Body of pancreas (tissue), 4 donors: Measurements from ENCODE around the gene ZBTB4.

Source experiments
- POLR2A ChIP-seq, 3 donors: fragments of 450-650 bp; IDR thresholded peaks; one replicate each; pipeline ENCODE4 v1.6.1; 2016; ENCODE audit warnings: antibody characterized with exemption in 3 of 3, mild to moderate bottlenecking in 2 of 3
- TF ChIP-seq, protein P1 (sequence below), 7 experiments: fragments of 450-650 bp in 4 of 7; fragments of 200-600 bp in 3 of 7; sonication (generic) in 3 of 7; IDR thresholded peaks; one replicate each; pipeline ENCODE4 v1.5.1; 2016 to 2019; ENCODE audit warnings: antibody characterized with exemption in 7 of 7

DNA sequence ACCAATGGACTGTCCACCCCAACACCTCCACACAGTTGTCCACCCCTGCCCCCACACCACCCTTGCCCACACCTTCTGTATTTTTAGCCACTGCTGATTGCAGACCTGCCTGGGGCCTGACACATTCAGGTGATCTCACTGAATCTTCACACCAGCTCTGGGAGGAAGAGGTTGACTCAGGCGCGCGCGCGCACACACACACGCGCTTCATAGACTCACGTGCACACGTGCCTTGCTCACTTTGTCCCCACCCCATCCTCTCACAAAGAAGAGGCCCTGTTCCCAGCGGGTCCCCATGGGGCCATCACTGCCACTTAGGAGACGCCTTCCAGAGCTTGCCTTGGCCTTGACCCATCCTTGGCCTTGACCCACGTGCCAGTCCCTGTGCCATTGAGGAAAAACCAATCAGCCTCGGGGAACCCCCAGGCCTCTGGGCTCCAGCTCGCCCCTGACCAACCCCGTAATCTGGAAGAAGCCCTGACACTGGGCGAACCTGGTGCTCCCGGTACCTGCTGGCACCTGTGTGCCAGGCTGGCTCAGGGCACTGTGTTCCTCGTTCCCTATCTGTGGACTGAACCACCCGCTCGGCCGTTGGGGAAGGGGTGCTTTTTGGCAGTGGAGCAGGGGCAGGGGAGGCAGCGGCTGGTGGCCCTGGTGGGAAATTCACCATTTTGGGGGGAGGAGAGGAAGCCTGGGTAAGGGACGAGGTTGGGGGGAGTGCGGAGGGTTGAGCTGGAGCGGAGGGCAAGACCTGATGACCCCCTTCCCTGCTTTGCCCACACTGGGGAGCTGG is 68.6 kb downstream of the ZBTB4 start:
- TF ChIP-seq, protein P1, sequence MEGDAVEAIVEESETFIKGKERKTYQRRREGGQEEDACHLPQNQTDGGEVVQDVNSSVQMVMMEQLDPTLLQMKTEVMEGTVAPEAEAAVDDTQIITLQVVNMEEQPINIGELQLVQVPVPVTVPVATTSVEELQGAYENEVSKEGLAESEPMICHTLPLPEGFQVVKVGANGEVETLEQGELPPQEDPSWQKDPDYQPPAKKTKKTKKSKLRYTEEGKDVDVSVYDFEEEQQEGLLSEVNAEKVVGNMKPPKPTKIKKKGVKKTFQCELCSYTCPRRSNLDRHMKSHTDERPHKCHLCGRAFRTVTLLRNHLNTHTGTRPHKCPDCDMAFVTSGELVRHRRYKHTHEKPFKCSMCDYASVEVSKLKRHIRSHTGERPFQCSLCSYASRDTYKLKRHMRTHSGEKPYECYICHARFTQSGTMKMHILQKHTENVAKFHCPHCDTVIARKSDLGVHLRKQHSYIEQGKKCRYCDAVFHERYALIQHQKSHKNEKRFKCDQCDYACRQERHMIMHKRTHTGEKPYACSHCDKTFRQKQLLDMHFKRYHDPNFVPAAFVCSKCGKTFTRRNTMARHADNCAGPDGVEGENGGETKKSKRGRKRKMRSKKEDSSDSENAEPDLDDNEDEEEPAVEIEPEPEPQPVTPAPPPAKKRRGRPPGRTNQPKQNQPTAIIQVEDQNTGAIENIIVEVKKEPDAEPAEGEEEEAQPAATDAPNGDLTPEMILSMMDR (IDR thresholded peaks at IDR 0.05), result no peak
- no peak for TF ChIP-seq POLR2A (IDR thresholded peaks at IDR 0.05)
